Activated CD4-positive, alpha-beta T cell treated with anti-CD3 and anti-CD28 coated beads, Interleukin-2, amount 10 ng/mL, durations not matched to agents 7 days and 5 days (primary cell): ENCODE results near the gene CACNA1S. TPM values are rescaled to one million over a fixed set of nuclear protein-coding genes. Genes with fewer than 3 reads are reported as not detected.

Experiments used
- CTCF ChIA-PET: fragments of 350-600 bp; sonication (Branson Sonifier 250); formaldehyde crosslinking; loops from one replicate; lab custom pipeline; 2021; ENCODE audit warnings: antibody characterized with exemption; lab: Charles Lee
- POLR2A ChIA-PET: fragments of 350-600 bp; sonication (Branson Sonifier 250); formaldehyde crosslinking; loops from one replicate; lab custom pipeline; 2021; ENCODE audit warnings: antibody characterized with exemption; lab: Charles Lee
- DNase-seq: peaks from one replicate; pipeline ENCODE4 v3.0.0-alpha.2; 2020
- H3K27ac Mint-ChIP-seq: one replicate; pipeline ENCODE4 v1.8.0; 2021; ENCODE audit warnings: mild to moderate bottlenecking, moderate library complexity, mixed read lengths
- H3K27me3 Mint-ChIP-seq: one replicate; pipeline ENCODE4 v1.8.0; 2021; ENCODE audit warnings: mixed read lengths
- H3K36me3 Mint-ChIP-seq: one replicate; pipeline ENCODE4 v1.8.0; 2021; ENCODE audit warnings: low read depth, mixed read lengths
- H3K4me1 Mint-ChIP-seq: one replicate; pipeline ENCODE4 v1.8.0; 2021; ENCODE audit warnings: mixed read lengths
- H3K4me3 Mint-ChIP-seq: one replicate; pipeline ENCODE4 v1.8.0; 2021; ENCODE audit warnings: mild to moderate bottlenecking, moderate library complexity, mixed read lengths
- H3K9me3 Mint-ChIP-seq: one replicate; pipeline ENCODE4 v1.8.0; 2021; ENCODE audit warnings: mixed read lengths
- total RNA-seq, 2 experiments: library from RNA; stranded (reverse); gene quantifications; one replicate each; pipeline ENCODE4 v1.2.3, GENCODE V29; 2021

CACNA1S gene
- total RNA-seq, 2 experiments from 2014 or later: not detected

DNA sequence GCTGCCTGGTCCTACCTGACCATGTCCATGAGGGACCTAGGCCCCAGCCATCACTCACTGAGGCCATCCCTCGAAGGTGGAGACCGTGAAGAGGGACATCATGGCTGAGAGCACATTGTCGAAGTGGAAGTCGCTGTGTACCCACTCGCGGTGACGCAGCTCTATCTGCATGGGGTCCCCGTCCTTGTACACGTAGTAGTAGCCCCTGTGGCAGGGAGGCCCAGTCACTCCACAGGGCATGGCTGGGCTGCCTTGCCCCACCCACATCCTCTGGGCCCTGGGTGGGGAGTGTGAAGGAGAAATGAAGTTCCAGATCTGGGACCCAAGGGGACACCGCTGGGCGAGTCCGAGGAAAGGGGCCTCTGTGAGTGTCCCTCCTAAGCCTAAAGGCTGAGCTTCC, 50.3 kb downstream of the CACNA1S start:
- ChIA-PET POLR2A (no interaction called here), CTCF (no interaction called here)
- H3K36me3 Mint-ChIP-seq: no peaks in the 10 kb centered on the region
- no peaks in the 10 kb centered on the region for H3K9me3 Mint-ChIP-seq
- H3K27me3 Mint-ChIP-seq: peaks cover 4% of the 10 kb centered on the region
- H3K4me3 Mint-ChIP-seq: no peak overlapping the region
- no peak overlapping the region for H3K27ac Mint-ChIP-seq
- DNase-seq: no peak
- peaks cover 12% of the 10 kb centered on the region for H3K4me1 Mint-ChIP-seq

DNA sequence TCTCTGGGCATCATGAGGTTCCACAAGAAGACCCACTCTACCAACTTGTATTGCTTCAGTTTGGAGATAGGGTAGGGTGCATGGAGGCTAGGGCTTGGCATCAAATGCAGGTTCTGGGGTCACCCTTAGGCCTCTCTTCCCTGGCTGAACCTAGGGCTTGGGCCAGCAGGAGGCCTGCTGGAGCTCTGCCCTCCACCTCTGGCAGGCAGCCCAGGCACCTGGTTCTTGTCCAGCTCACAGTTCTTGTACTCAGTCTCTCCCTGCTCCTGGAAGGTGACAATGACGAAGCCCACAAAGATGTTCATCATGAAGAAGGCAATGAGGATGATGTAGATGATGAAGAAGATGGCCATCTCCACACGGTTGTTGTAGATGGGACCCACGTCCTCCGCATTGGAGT, 51.2 kb downstream of the CACNA1S start:
- ChIA-PET POLR2A (no interaction called here), CTCF (no interaction called here)
- Mint-ChIP-seq H3K4me3 (no peak overlapping the region), H3K4me1 (peaks cover 16% of the 10 kb centered on the region), H3K9me3 (no peaks in the 10 kb centered on the region), H3K36me3 (no peaks in the 10 kb centered on the region), H3K27me3 (peaks cover 4% of the 10 kb centered on the region), H3K27ac (no peak overlapping the region)
- no peak for DNase-seq

DNA sequence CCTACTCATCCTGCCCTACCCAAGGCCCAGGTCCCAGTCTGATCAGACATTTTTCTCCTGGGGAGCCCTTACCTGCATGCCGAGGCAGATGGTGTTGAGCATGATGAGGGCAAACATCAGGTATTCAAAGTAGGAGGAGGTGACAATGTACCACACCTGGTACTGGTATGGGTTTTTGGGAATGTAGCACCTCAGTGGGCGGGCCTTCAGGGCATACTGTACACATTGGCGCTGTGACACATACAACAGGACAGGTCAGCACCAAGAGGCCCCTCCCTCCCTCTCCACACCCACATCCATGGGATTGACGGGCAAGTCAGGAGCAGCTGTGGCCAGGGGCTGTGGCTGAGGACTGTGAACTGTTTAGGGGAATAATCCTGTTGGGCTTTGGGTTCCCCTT, 51.6 kb downstream of the CACNA1S start:
- H3K36me3 Mint-ChIP-seq: no peaks in the 10 kb centered on the region
- H3K27ac Mint-ChIP-seq: no peak overlapping the region
- no peak overlapping the region for H3K4me3 Mint-ChIP-seq
- no peak for DNase-seq
- ChIA-PET CTCF (no interaction called here), POLR2A (no interaction called here)
- H3K4me1 Mint-ChIP-seq: peaks cover 16% of the 10 kb centered on the region
- peaks cover 4% of the 10 kb centered on the region for H3K27me3 Mint-ChIP-seq
- no peaks in the 10 kb centered on the region for H3K9me3 Mint-ChIP-seq

DNA sequence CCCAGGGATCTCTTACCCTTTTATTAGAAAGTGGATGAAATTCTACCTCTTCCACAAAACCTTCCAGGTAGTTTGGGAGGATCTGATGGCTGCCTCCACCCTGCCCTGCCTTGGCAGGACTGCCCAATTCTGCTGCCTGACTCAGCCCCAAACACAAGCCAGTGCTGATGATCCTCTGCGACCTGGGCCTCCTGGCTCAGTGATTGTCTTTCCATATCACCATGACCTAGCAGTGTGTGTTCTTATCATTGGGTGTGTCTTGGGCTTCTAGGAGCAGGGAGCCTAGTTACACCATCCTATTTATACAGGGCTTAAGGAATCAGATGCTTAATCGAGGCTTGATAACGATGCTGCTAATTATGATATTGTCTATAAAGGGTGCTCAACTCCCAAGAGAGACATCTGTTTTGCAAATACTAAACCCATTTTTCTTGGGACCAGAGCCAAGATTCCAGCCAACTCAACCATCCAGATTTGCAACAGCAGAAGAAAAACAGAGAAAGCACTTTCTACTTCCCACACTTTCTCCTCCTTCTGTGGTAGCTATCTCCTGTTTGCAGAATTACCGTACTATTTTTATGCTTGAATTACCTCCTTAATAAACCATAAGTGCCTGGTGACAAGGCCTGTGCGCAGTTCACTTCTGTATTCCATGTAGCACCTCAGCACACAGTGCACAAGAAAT, 52.2 kb downstream of the CACNA1S start:
- H3K27me3 Mint-ChIP-seq: peaks cover 4% of the 10 kb centered on the region
- ChIA-PET CTCF (no interaction called here), POLR2A (no interaction called here)
- DNase-seq: no peak
- H3K36me3 Mint-ChIP-seq: no peaks in the 10 kb centered on the region
- H3K4me1 Mint-ChIP-seq: peaks cover 16% of the 10 kb centered on the region
- H3K9me3 Mint-ChIP-seq: no peaks in the 10 kb centered on the region
- no peak overlapping the region for H3K4me3 Mint-ChIP-seq
- H3K27ac Mint-ChIP-seq: no peak overlapping the region

DNA sequence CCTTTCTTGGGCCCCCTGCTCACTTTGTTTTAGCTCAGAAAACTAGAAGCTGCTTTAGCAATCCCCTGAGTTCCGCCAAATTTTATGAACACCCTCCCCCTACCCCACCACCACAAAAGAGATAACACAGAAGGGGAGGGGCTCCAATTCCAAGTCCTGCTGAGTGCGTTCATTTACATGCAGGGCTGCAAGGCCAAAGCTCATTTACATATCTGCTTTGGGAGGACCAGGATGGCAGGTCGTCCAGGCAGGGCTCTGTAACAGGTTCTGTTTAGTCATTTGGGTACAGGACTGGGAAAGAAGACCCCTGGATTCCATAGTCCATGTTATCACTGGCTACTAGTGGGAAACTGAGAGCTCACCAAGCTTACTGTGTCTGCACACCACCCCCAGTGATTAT, 52.8 kb downstream of the CACNA1S start:
- no peaks in the 10 kb centered on the region for H3K36me3 Mint-ChIP-seq
- POLR2A ChIA-PET: no interaction called here

DNA sequence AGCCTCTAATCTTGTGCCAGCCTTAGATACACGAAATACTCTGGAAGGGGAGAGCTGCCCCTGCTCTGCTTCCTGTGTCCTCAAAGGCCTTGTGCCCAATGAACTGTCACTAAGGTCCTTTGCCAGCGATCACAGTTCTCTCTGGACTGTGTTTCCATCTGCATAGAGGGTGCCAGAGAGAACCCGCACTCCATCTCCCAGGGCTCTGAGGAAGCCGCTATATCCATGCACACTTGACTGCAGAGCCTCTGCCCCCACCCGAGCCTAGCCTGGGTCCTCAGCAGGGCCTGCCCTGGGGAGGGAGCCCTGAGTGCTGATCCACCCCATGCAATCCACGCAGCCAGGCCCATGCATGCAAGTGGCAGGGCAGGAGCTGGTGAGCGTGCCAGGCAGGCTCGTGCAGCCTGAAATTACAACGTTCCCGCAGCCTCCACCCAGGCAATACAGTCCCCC, 58.1 kb downstream of the CACNA1S start:
- Mint-ChIP-seq H3K27ac (no peak overlapping the region), H3K27me3 (no peaks in the 10 kb centered on the region), H3K36me3 (no peaks in the 10 kb centered on the region), H3K4me1 (peaks cover 18% of the 10 kb centered on the region), H3K4me3 (no peak overlapping the region), H3K9me3 (no peaks in the 10 kb centered on the region)
- DNase-seq: no peak
- CTCF ChIA-PET: interaction anchor here (0.7 to 1.8 kb wide), 6 partner anchors 8 to 103 kb away, joined by 3 to 5 read pairs (median 3); no protein-coding TSS in a partner anchor
- POLR2A ChIA-PET: no interaction called here

More for the DNA sequence above, 52.8 kb downstream of the CACNA1S start:
- H3K9me3 Mint-ChIP-seq: no peaks in the 10 kb centered on the region
- CTCF ChIA-PET: interaction anchor here (1.4 kb wide), 1 partner anchor 30 kb away, joined by 3 read pairs; no protein-coding TSS in a partner anchor
- no peak overlapping the region for H3K4me3 Mint-ChIP-seq
- H3K27me3 Mint-ChIP-seq: peaks cover under 1% of the 10 kb centered on the region
- no peak for DNase-seq
- H3K4me1 Mint-ChIP-seq: peaks cover 16% of the 10 kb centered on the region
- no peak overlapping the region for H3K27ac Mint-ChIP-seq

DNA sequence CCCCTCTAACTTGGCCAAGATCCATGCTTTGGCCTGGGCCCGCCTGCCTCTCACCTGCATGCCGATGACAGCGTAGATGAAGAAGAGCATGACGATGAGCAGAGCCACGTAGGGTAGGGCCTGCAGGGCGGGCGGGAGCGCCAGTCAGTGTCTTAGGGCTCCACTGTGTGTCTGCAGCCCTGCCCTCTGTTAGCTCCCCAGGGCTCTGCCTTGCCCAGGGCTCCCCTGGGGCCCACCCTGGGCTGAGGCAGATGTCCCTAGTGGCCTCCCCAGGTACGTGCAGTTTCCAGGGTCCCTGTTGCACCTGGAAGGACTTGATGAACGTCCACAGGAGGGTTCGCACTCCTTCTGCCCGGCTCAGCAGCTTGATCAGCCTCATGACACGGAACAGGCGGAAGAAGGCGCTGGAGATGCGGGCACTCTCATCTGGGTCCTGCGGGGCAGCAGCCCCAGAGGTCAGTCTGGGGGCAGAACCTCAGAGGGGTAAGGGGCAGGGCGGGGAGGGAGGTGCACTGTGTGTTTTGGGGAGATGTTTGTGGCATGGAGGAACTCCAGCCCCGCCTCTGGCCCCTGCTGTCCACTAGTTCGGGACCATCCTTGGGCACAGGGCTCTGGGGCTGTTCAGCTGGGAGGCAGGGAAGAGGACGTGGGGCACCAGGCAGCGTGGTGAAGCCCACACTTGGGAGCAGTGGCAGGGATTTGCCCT, 58.9 kb downstream of the CACNA1S start:
- Mint-ChIP-seq H3K4me3 (no peak overlapping the region), H3K27me3 (no peaks in the 10 kb centered on the region), H3K9me3 (no peaks in the 10 kb centered on the region), H3K4me1 (peaks cover 18% of the 10 kb centered on the region), H3K36me3 (no peaks in the 10 kb centered on the region), H3K27ac (no peak overlapping the region)
- no peak for DNase-seq
- ChIA-PET CTCF (interaction anchor here (1.0 to 1.8 kb wide), 3 partner anchors 12 to 103 kb away, joined by 3 to 5 read pairs (median 3); no protein-coding TSS in a partner anchor), POLR2A (no interaction called here)

DNA sequence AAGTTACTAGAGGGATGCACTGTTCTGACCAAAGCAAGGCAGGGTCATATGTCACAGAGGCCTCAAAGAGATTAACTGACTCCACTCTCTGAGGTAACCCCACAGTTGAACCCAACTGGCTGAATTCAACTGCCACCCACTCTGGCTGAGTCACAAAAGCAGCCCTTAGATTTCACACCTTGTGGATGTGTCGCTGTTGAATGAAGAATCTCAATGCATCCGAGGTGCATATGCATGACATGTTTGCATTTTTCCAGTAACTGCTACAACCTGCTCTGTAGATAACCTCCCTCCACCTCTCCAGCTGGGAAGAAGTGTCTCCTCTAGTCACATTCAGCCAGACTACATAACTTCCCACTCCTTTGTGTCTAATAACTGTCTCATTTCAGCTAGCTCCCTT, 60.8 kb downstream of the CACNA1S start:
- H3K27ac Mint-ChIP-seq: no peak overlapping the region
- peaks cover 6% of the 10 kb centered on the region for H3K27me3 Mint-ChIP-seq
- H3K4me3 Mint-ChIP-seq: no peak overlapping the region
- no peak for DNase-seq
- POLR2A ChIA-PET: no interaction called here
- no peaks in the 10 kb centered on the region for H3K36me3 Mint-ChIP-seq
- CTCF ChIA-PET: interaction anchor here (0.7 to 2.1 kb wide), 3 partner anchors 12 to 79 kb away, joined by 3 to 11 read pairs (median 3); no protein-coding TSS in a partner anchor
- peaks cover 2% of the 10 kb centered on the region for H3K4me1 Mint-ChIP-seq
- no peaks in the 10 kb centered on the region for H3K9me3 Mint-ChIP-seq

DNA sequence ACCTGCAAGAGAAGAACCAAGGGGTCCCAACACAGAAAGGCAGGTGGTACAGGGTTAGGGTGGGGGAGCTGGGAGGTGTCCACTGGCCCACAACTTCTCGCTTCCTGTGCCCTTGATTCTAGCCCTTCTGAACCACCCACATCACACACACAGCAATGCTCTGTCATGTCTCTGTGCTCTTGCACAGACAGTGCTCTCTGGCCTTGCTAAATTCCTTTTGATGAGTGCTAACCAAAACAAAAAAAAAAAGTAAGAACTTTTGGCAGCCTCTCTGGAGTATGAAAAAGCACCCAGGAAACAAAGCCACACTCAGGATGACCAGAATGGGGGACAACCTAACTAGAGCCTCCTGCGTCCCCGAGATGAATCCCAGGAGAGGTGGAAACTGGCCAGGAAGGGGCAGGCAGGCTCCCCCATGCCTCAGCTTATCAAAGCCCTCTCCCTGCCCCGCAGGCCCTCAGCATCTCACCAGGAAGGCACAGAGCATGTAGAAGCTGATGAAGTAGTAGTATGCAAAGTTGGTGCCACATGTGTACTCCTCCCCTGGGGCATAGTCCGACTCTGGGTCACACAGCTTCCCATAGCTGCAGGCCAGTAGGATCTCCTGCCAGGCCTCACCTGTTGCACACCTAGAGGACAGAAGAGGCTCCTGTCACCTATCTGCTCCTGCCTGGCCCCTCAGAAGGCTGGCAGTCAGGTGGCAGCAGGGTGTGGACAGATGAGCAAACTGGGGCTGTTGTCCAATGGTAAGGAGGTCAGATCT, 61.5 kb downstream of the CACNA1S start:
- H3K9me3 Mint-ChIP-seq: no peaks in the 10 kb centered on the region
- H3K27ac Mint-ChIP-seq: no peak overlapping the region
- no peaks in the 10 kb centered on the region for H3K36me3 Mint-ChIP-seq
- ChIA-PET CTCF (interaction anchor here (0.6 to 2.1 kb wide), 6 partner anchors 12 to 428 kb away, joined by 3 to 11 read pairs (median 3); no protein-coding TSS in a partner anchor), POLR2A (no interaction called here)
- DNase-seq: no peak
- no peak overlapping the region for H3K4me3 Mint-ChIP-seq
- peaks cover 6% of the 10 kb centered on the region for H3K27me3 Mint-ChIP-seq
- H3K4me1 Mint-ChIP-seq: peaks cover 2% of the 10 kb centered on the region

DNA sequence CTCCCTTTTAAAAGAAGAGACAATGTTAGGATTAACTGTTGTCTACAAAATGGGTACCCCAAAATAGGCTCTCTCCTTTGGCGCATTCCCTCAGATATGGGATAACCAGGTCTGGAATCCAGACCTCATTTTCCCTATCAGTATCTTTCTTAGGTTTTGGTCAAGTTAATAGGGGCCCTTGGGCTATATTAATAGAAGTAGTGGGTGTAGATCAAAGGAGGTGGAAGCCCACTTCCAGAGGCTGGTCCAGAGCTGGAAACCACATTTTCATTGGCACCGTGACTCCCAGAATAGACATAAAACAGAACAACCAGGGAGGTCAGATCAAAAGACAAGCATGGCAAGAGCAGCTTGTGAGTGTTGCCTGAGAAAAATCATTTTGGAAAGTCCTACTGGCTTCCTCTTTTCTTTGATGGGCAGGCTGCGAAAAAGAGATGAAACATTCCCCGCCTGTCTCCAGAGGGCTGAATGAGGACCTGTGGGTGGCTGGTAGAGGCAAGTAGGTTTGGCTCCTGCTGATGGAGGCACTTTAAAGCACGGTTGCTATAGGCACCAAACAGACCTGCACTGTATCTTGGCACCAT, 62.9 kb downstream of the CACNA1S start:
- Mint-ChIP-seq H3K36me3 (no peaks in the 10 kb centered on the region), H3K27me3 (peaks cover 9% of the 10 kb centered on the region), H3K9me3 (no peaks in the 10 kb centered on the region), H3K27ac (no peak overlapping the region), H3K4me3 (no peak overlapping the region), H3K4me1 (peaks cover 2% of the 10 kb centered on the region)
- no peak for DNase-seq
- ChIA-PET POLR2A (no interaction called here), CTCF (interaction anchor here (0.9 to 1.3 kb wide), 2 partner anchors 10 to 70 kb away, joined by 3 to 4 read pairs; no protein-coding TSS in a partner anchor)

DNA sequence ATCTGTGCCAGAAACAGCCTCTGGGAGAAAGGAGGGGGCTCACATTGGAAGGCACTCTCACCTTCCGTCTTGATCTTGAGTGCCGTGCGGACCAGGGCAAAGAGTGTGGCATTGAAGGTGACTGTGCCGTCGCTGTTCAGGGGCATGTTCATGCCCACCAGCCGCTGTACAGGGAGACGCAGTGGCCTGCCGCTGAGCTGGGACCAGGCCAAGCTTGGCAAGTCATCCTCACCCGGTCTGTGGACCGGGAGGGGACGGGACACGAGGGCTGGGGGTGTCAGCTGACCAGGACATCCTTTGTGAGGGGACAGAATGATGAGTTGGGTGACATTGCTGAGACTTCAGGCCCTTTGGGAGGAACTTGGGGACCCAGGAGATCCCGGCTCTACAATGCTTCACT, 63.7 kb downstream of the CACNA1S start:
- H3K4me3 Mint-ChIP-seq: no peak overlapping the region
- no peak for DNase-seq
- peaks cover 9% of the 10 kb centered on the region for H3K27me3 Mint-ChIP-seq
- H3K9me3 Mint-ChIP-seq: no peaks in the 10 kb centered on the region
- ChIA-PET POLR2A (no interaction called here), CTCF (interaction anchor here (0.8 to 2.2 kb wide), 3 partner anchors 26 to 77 kb away, joined by 3 to 7 read pairs (median 4); partner anchors contain the start of gene KIF21B)
- H3K27ac Mint-ChIP-seq: no peak overlapping the region
- H3K4me1 Mint-ChIP-seq: peaks cover 2% of the 10 kb centered on the region
- H3K36me3 Mint-ChIP-seq: no peaks in the 10 kb centered on the region

DNA sequence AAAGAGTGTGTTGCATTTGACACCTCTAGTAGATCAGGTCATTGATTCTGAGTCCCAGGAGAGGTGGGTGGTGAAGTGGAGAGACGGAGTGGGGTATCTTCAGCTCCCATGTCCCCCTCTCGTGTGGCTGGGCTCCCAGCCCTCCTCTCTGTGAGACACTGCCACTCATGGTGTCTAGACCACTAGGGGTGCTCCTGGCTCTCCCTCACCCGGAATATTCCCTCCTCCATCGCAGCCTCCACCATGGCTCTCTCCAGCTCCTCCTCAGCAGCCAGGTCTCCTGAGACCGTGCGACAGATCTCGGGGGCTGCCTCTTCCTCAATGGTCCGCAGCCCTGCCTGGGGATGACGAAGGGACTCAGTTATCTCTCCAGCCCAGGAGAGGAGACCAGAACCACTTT, 68.1 kb downstream of the CACNA1S start:
- Mint-ChIP-seq H3K27ac (no peak overlapping the region), H3K27me3 (peaks cover 9% of the 10 kb centered on the region), H3K36me3 (no peaks in the 10 kb centered on the region), H3K4me3 (no peak overlapping the region), H3K9me3 (no peaks in the 10 kb centered on the region), H3K4me1 (peaks cover 3% of the 10 kb centered on the region)
- no peak for DNase-seq
- ChIA-PET CTCF (interaction anchor here (1.7 to 14.3 kb wide), 2 partner anchors 23 to 72 kb away, joined by 6 to 152 read pairs; partner anchors contain the start of gene KIF21B), POLR2A (no interaction called here)
